CD4-positive, alpha-beta T cell treated with Interleukin-17A for 1 hour (primary cell): Measurements from ENCODE around the gene NXPH3.
"Not testable (repeated sequence)": the region's sequence is repeated elsewhere in the genome, so short reads cannot be mapped to it uniquely, and the experiment has no call there.

Experiments used
- DNase-seq: peaks from one replicate; pipeline ENCODE4 v3.0.0-alpha.2; 2020

The NXPH3 gene

DNA sequence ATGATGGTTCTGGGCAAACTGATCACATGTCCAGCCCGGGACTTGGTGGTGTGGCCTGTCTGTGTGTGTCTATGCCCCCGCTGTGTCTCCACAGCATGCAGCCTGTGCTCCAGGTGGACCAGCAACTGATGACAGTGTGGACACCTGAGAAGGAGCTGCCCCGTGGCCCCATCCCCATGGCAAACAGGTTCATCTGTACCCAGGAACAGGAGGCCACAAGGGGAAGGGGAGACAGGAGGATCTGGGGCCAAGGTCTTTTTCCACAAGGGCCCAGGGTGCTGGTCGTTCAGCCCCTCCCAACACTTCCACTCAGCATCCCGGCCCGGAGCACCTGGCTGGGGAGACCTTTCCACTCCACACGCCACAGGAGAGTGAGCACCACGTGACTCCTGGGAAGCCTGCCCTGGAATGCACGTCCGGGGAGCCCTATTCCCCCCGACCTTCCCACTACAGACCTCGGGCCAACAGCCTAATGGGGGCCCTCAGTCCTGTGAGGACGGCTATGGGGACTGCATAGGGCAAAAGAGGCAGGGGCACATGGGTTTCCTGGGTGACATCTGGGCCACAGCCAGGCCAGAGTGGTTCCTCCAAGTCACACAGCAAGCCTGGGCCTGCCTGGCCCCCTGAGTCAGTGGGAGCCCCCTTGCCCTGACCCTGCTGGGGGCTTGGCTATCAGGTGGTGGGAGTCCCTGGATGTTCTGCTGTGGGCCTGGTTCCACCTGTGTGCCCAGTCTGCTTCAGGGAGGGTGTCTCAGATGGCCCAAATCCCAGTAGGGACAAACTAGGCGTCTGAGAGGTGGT, 20.8 kb upstream of the NXPH3 start:
- no peak for DNase-seq

DNA sequence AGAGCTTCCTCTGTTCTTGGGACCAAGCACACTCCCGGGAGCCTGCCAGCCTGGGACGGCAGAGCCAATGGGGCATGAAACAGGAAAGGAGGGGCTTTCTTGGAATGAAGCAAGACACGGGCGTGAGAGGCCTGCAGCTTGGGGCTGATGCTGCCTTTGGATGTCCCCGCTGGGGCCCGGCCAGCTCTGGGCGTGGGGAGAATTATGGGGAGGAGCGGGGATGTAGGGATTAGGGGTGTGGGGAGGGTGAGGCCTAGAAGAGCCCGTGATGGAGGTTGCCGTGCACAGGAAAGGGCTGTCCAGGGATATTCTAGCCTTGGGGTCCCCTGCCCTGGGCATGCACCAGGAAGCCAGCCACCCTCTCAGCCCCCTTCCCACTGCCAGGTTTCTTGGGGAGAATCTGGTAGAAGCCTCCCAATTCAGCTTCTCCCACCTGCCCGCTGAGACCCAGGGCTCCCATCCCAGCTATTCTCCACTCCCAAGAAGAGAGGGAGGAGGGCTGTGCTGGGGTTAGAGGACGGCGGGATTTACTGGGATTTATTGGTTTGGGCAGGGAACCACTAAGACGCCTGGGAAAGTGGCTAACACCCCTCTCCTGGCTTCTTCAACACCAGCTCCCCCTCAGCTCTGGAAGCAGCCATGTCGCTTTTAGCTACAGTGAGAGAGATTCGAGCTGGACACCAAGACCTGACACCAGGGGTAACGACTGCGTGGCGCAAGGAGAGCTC, 20.0 kb upstream of the NXPH3 start:
- DNase-seq, result no peak

DNA sequence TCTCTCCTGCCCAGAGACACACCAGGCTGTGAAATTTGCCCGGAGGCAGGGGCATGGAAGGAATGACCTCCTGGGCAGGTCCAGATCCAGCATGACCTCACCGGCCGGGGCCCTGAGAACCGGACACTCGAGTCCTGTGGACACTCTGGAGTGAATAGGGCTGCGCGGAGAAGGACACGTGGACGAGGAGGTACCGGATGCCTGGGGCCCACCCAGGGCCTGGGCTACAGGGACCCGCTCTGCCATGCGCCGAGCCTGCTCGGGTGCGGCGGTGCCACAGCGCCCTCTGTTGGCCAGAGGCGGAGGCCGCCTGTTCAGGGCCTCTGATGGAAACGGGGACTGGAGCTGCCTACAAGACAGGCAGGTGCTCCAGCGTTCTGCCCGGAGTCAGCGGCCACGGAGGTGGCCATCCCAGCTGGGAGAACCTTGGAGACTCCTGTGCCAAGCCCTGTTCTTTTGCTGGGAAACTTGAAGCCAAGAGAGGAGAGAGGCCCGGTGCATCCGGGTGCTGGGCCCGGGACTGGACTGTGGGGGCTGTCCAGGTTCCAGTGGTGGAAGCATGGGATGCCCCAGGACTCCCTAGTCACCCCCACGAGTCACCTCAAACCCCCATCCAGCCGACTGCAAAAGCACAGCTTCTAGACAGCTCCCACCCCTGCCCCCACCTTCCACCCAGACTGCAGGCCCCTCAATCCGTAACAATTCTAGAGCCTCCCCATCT, 19.3 kb upstream of the NXPH3 start:
- DNase-seq, result peak; percentile 82

DNA sequence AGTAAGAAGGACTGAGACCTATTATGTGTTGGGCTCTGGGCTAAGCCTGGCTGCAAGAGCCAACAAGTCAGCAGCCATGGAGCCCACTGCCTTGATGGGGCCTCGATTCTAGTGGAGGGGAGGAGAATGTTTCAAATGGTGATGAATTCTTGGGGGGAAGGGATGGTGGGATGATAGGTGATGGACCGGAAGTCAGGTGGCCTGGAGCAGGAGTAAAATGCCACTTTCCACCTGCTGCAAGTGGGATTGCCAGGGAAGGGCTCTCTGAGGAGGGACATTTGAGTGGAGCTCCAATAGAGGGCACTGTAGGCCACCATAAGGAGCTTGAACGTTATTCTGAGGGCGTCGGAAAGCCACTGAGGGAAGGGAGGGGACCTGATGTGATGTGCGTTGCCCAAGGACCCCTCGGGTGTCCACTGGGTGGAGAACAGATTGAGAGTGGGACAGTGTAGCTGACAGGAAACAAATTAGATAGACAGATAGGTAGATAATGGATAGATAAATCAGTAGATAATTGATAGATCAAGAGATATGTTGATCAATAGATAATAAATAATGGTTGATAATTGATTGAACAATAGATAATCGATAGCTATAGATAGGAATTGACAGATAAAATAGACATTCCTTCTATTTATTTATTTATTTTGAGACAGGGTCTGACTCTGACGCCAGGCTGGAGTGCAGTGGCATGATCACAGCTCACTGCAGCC, 18.2 kb upstream of the NXPH3 start:
- peak; percentile 53 for DNase-seq

DNA sequence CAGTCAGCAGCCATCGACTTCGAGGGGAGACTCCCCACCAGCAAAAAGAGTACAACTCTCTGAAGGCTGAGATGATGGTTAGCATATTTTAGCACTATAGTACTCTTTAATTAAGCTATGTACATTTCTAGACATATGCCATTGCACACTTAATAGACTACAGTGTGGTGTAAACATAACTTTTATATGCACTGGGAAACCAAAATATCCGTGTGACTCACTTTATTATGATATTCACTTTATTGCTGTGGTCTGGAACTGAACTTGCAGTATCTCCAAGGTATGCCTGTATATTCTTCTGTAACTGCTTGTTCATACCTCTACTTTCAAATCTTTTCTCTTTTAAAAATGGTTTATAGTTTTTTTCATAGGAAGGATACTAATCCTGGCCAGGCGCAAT, 11.0 kb upstream of the NXPH3 start:
- no peak for DNase-seq

DNA sequence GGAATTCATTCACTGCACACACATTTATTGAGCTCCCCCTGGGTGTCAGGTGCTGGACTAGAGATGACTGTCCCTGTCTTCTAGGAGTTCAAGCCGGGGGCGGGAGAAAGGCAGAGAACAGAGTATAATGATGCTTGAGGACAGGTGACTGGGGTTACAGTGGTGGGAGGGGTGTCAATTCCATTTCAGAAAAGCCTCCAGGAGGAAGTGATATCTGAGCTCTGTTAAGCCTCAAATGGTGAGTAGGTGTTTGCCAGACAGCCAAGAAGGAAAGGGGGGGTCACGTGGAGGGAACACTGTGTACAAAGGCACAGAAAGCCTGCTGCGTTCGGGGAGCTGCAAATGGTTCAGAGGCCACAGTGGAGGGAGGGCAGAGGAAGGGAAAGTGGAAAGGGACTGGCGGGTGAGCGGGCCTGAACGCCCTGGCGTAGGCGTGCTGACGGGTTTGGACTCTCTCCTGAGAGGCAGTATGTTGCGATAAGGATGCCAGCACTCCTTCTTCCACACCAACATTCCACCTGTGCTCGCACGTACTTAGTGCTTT, 9.7 kb upstream of the NXPH3 start:
- DNase-seq, result peak; percentile 17

DNA sequence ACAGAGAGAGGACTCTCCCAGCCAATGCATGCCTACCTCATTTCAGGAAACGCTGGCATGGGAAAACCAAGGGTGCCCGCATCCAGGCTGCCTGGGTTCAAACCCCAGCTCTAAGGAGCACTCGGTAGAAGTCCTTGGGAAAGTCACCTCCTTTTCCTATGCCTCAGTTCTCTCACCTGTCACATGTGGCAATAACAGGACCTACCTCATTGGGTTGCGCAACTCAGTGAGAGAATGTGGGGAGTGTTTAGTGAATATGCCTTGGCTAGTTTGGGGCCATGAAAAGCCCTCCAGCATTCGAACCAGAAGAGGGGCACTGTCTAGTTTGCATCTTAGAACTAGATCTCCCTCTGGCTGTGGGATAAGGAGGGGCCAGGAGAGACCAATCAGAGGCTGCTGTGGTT, 9.0 kb upstream of the NXPH3 start:
- DNase-seq, result no peak

DNA sequence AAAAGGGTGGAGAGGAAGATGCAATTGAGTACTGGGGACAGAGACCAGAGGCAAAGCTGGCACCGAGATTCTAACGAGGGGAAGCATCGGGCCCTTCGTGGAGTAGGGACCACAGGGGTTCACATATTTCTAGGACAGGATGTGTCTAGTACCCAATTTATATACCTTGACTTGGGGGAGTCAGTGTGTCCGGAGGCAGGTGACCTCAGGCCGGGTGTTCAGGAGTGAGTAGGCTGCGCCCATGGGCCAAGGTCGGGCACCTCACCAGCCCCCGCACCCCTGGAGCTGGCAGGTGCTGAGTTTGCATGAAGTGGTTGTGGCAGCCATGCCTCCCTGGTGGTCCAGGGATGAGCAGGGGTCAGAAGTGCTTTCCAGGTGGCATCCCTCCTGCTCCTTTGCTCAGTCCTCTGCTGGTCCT, 8.6 kb upstream of the NXPH3 start:
- DNase-seq, result no peak

DNA sequence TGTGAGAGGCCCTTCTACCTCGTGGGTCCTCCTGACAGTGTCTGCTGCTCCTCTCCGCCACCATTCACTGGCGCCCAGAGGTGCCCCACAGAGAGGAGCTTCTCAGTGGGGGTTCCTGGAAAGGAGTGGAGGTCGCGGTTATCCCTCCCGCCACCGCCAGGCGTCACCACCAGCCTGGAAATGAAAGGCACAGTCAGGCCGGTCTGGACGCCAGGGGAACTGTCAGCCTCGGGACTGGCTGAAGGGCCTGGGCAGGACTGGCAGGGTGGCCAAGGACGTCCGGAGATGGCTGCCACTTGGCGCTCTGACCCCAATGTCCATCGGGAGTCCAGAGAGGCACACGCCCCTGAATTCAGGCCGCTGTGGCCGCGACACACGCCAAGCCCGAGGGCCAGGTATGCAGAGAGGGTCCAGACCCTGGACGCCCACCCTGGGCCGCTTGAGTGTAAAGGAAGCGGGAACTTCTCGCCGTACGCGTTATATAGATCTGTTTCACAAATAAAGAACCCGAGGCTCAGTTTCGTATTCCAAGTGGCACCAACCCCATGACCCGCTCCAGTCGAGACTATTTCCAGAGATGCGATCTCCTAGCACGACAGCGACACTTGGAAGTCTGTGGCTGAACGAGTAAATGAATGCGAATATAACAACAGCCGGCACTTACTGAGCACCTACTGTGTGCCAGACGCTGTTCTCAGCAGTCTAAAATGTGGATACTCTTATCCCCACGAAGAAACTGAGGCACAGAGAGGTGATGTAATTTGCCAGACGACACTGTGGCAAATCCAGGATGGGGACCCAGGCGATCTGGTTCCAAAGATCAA, 7.6 kb upstream of the NXPH3 start:
- peak; percentile 84 for DNase-seq

DNA sequence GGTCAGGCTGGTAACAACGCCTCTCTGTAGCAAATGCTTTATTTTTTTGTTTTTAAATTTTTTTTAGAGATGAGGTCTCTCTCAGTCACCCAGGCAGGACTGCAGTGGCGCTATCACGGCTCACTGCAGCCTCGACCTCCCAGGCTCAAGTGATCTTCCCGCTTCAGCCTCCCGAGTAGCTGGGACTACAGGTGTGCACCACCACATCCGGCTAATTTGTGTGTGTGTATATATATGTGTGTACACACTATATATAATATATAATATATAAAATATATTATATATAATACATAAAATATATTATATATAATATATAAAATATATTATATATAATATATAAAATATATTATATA, 7.0 kb upstream of the NXPH3 start:
- not testable (repeated sequence) for DNase-seq

DNA sequence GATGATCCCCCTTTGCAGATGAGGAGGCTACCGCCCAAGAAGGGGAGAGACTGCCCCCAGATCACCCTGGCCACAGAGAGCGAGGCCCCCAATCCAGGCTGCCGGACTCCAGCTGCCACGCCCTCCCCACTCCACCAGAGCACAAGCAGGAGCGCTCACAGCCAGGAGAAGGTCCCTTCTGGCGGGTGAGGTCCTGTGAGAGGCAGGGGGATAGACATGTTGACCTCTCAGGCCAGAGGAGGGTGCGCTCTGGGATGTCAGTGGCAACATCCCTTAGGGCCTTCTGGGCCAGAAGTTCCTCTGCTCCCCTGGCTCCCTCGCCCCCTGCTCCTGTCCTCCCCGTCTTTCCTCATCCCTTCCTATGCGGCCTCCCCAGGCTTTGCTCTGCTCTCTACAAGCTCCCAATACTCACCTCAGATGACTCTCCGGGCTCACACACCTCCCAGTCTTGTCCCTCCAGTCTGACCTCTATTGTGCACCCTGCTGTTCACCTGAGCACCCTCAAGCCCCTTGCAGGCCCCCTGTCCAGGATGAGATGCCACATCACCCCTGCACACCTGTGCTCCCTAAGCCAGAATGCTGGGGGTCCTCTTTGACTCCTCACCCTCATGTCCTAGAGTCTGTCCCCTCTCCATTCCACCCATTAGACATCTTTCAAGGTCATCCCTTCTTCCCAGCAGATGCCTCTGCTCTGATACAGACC, 5.0 kb upstream of the NXPH3 start:
- DNase-seq, result no peak

DNA sequence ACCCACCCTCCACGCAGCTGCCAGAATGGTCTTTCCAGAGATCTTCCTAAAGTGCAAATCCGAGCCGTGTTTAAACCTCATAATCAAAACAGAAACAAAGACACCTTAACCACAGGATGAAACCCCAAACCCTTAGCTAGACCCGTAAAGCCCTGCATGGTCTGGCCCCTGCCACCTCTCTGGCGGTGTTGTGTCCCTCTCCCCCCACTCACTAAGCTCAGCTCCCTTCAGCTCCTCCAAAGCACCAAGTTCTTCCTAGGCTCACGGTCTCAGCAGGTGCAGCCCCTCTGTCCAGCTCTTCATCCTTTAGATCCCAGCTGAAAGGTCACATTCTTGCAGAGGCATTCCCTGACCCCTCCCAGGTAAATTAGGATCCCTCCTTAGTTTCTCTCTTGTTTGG, 4.4 kb upstream of the NXPH3 start:
- DNase-seq, result no peak

DNA sequence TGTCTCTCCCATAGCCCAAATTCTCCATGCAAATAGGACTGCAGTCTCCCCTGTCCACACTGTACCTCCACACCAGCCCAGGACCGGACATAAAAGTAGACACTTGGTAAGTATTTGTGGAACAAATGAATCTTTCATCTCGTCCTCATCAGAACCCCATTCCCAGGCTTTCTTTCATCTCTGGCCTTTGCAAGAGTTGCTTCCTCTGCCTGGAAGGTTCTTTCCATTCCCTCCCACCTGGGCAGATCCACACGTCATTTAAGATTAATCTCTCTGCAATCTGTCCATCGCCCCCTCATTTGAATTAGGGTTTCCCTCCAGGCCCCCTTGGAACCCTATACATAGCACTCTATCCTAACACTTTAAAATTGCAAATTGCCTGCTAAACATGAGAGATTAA, 3.9 kb upstream of the NXPH3 start:
- DNase-seq, result no peak

DNA sequence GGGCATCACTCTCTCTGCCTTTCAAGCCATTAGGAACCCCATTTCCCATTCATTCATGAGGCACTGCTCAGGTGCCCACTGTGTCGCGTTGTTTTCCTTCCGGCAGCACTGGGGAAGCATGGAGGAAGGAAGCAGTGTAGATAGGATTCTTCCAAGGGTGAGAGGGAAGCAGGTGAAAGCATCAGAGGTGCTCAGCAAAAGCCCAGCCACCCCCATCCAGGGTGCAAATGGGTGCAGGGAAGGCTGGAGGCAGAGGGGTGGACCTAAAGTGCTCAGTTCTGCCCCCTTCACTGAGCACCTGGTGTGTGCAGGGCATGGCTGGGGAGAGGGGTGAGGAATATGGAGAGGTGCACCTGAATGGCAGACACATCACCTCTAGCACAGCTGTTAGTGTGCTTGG, 3.4 kb upstream of the NXPH3 start:
- DNase-seq, result no peak

DNA sequence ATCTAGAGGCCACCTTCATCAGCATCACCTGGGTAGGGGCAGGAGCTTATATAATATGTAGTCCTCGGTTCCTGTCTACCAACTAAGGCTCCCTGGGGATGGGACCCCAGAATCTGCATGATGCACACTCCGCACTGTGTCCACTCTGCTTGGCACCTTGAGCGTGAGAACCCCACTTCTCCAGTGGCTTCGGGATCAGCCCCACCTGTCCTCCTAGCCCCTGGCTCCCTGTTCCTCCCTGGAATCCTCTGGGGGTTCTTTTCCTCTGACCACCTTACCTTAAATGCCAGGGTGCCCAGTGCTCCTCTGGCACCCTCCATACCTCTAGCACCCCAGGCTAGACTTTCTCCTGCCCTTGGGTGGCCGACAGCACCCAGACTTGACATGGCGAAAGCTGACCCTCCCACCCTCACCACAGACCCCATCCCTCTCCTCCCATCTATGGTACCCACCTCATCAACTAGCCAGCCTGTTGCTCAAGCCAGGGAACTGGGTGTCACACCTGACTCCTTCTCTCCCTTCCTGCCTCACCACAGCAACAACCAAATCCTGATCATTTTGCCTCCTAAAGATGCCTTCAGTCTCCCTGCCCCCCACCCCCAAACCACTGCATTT, 2.8 kb upstream of the NXPH3 start:
- DNase-seq, result no peak

DNA sequence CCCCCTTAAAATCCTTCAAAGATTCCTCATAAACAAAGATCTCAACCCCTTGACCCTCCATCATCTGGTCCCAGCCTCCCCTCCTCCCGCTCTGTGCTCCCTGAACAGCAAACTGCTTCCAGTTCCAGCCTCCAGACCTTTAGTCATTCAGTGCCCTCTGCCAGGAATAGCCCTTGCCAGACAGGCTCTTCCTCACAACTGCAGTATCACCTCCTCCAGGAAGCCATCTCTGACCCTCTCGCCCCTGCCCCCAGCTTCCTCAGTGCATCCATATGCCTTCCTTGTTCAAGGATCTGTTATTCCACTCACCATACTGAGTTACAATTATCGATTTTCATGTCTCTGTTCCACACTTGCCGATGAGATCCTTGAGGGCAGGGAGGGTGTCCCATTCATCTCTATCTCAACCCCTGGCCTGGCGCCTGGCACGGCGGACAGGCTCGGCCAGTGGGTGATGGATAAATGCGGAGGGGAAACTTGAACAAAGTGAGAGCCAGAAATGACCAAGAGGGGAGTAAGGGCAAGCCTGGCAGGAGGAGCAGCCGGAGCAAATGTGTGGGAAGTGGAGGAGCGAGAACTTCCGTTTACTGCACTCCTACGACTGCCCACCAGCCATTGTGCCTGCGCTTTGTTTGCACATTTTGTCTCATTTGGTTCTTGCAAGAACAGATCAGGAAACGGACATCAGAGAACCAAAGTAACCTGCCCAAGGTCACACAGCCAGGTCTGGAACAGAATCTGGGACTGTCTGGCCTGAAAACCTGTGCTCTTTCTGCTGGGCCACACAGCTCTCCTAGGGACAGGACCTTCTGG, 2.0 kb upstream of the NXPH3 start:
- no peak for DNase-seq

DNA sequence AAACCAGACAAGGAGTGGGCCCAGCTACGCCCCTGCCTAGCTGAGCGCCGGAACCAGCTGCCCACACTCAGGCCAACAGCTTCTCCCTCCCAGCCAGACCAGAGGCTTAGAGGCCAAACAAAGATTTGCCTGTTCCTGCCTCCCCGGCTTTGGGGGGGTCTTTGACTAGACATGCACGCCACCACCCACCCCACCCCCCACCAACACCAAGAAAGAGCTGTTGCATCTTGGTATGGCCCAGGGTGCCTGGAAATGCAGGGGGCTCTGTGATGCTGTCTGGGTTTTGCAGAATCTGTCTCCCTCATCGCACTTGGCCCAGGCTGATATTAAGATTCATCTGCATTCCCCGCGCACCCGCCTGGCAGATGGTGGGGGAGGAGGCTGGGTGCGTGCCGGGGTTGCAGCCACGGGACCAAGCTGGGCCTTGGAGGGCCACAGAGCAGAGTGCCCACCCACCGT, 1.3 kb upstream of the NXPH3 start:
- no peak for DNase-seq

DNA sequence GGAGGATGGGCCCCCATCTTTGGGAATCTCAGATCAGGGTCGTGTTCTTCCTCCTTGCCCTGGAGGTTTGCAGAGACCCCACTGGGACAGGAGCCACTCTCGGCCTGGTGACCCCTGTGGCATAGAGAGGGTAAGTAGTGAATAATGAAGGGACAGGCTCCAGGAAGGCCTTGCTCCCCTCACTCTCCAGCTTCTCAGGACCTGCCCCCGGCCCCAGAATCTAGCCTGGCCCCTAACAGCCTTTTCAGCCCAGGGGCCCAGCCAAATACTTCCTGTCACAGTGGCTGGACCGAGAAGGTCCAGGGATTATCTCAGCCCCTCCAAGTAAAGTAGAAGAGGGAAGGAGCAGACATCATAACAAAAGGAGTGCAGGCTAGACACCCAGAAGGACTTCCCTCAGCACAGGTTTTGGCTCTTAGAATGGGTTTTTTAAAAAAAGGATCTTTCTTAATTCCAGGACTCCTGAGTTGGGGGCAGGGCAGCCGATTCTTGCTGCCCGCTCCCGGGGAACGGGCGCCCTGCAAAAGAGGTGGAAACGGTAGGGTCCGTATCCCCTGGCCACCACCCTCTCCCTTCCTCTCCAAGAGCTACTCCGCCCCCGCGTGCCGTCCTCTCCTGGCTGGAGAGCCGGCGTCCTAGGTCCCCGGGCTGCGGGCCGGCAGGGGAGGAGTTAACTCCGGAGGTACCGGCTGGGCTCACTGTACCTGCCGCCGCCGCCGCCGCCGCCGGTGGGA, 559 bp upstream of the NXPH3 start:
- no peak for DNase-seq
